GM19023 (cell line): ENCODE data around the gene ZC3H15.

Experiments used
- ATAC-seq: cut with Tn5 transposase; IDR thresholded peaks from one replicate; pipeline ENCODE4 v1.9.1; 2021; ENCODE audit warnings: mild to moderate bottlenecking, moderate library complexity; ENCODE audit not compliant: unreplicated experiment

ZC3H15 gene

GRCh38 chr2:186535861-186536260 is 49.8 kb downstream of the ZC3H15 start:
- no peak for ATAC-seq

GRCh38 chr2:186537019-186537418 is 51.0 kb downstream of the ZC3H15 start:
- no peak for ATAC-seq

GRCh38 chr2:186540941-186541340 is 54.9 kb downstream of the ZC3H15 start:
- ATAC-seq = no peak

GRCh38 chr2:186542002-186542401 is 55.9 kb downstream of the ZC3H15 start:
- no peak for ATAC-seq

- no peak for ATAC-seq
Measured at GRCh38 chr2:186543561-186544131, 57.6 kb downstream of the ZC3H15 start.

- ATAC-seq = no peak
Measured at GRCh38 chr2:186544255-186544675, 58.2 kb downstream of the ZC3H15 start.

GRCh38 chr2:186546846-186547245 is 60.8 kb downstream of the ZC3H15 start:
- ATAC-seq = no peak

GRCh38 chr2:186551323-186552050 is 65.4 kb downstream of the ZC3H15 start:
- no peak for ATAC-seq

GRCh38 chr2:186554429-186554828 is 68.4 kb downstream of the ZC3H15 start:
- ATAC-seq = no peak

GRCh38 chr2:186554850-186555671 is 69.0 kb downstream of the ZC3H15 start:
- no peak for ATAC-seq

GRCh38 chr2:186558512-186559276 is 72.6 kb downstream of the ZC3H15 start:
- ATAC-seq = no peak
